AG04449 (cell line): ENCODE measurements around the gene NEDD8.

Experiments used
- CTCF ChIA-PET: fragments of 350-600 bp; formaldehyde crosslinking; extraction: SDS; loops from one replicate; lab custom pipeline; 2021; ENCODE audit warnings: antibody characterized with exemption; lab: Yijun Ruan, JAX
- POLR2A ChIA-PET: fragments of 400-600, 350-600 bp; formaldehyde crosslinking; extraction: SDS; loops from one replicate; lab custom pipeline; 2020; ENCODE audit warnings: antibody characterized with exemption, inconsistent platforms; lab: Yijun Ruan, JAX
- DNase-seq: peaks from one replicate; pipeline ENCODE4 v3.0.0-alpha.2; 2010; ENCODE audit warnings: low read depth, low spot score
- H3K4me3 ChIP-seq: 2 replicates; pipeline ENCODE4 v1.5.1; 2011; ENCODE audit warnings: low read depth, mild to moderate bottlenecking, control low read depth, low read length
- TF ChIP-seq, protein P1 (sequence below): IDR thresholded peaks from one replicate; pipeline ENCODE4 v1.5.1; 2011; ENCODE audit warnings: mild to moderate bottlenecking, moderate library complexity, low read length, control low read depth, inconsistent platforms; ENCODE audit not compliant: insufficient read depth; ENCODE audit errors: missing control alignments

The NEDD8 gene

DNA sequence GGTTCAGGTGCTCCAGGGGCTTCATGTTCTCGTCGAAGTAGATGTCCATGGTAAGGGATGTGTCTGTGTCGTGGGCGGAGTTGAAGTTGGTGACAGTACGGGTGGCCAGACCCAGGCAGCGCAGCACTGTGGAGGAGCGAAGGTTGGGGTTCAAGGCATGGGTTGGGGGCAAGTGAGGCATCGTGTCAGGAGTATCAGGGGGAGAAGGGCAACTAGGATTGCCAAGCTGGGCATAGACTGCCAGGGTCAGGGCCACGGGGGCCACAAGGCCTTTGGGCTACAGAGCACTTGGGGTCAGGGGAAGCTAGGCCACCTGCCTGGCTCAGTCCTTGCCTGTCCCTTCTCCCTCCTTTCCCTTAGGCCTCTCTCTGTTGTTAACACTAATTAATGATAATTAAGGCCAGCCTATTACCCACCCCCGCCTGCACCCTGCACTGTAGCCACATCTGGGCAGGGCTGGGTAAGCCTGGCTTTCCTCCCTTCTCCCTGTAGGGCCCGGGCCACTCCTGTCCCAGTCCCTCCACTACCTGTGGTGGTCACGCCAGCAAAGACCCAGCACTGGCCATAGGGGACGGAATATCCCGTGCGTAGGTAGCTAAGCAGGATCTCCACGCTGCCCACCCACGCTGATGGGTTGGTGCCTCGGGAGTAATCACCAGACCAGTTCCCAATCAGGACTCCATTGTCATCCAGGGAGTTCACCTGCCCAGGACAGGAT lies 26.5 kb upstream of the NEDD8 start:
- POLR2A ChIA-PET, result interaction anchor here (1.2 kb wide), 1 partner anchor 17 kb away, joined by 6 read pairs; the partner anchor contains the start of gene TINF2
- DNase-seq, result no peak
- TF ChIP-seq, protein P1, sequence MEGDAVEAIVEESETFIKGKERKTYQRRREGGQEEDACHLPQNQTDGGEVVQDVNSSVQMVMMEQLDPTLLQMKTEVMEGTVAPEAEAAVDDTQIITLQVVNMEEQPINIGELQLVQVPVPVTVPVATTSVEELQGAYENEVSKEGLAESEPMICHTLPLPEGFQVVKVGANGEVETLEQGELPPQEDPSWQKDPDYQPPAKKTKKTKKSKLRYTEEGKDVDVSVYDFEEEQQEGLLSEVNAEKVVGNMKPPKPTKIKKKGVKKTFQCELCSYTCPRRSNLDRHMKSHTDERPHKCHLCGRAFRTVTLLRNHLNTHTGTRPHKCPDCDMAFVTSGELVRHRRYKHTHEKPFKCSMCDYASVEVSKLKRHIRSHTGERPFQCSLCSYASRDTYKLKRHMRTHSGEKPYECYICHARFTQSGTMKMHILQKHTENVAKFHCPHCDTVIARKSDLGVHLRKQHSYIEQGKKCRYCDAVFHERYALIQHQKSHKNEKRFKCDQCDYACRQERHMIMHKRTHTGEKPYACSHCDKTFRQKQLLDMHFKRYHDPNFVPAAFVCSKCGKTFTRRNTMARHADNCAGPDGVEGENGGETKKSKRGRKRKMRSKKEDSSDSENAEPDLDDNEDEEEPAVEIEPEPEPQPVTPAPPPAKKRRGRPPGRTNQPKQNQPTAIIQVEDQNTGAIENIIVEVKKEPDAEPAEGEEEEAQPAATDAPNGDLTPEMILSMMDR, result no peak
- no peak overlapping the region for H3K4me3 ChIP-seq
- CTCF ChIA-PET, result interaction anchor here (0.9 to 16.0 kb wide), 6 partner anchors 11 to 49 kb away, joined by 3 to 155 read pairs (median 6); partner anchors contain the start of genes CIDEB, MDP1, RABGGTA and TINF2

DNA sequence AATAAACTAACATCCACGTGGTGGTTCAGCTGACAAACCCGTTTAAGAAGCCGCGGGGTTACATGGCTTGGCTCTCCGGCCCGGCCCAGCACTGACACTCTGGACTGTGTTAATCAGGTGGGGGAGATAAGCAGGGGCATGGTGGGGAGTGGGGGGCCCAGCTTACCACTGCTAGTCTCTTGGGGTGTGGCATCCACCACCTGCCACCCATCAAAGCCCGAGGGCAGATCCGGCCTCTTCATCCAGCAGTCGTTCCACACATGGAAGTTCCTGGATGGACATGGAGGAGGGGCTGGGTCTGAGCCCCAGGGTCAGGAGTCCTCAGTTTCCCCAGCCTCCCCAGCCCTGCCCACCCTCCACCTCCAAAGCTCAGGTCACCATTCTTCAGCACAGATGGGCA lies 26.0 kb upstream of the NEDD8 start:
- no peak for DNase-seq
- ChIA-PET CTCF (interaction anchor here (0.6 to 16.0 kb wide), 9 partner anchors 12 to 90 kb away, joined by 3 to 155 read pairs (median 3); partner anchors contain the start of genes CIDEB, DHRS1, MDP1 and NOP9), POLR2A (no interaction called here)
- no peak overlapping the region for H3K4me3 ChIP-seq
- TF ChIP-seq, protein P1, result no peak

DNA sequence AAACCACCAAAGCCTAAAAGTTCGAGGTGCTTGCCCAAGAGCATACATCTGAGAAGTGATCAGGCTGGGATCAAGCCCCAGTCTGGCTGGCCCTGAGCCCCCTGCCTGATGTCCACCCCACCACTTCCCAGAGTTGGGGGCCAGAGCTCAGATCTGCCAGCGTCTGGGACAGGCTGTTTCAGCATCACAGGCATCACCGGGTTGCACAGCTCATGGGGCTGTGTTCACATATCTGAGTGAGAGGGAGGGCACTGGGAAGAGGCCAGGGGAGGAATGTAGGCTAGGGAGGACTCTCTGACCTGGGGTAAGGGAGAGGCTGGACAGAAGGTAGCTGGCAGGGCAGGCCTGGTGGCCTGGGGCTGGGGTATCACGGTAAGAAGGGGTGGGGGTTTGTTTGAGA lies 24.8 kb upstream of the NEDD8 start:
- no peak for DNase-seq
- POLR2A ChIA-PET, result interaction anchor here (1.5 kb wide), 1 partner anchor 14 kb away, joined by 6 read pairs; the partner anchor contains the start of gene TINF2
- CTCF ChIA-PET, result interaction anchor here (1.3 to 16.0 kb wide), 6 partner anchors 13 to 65 kb away, joined by 3 to 155 read pairs (median 33); partner anchors contain the start of genes CIDEB, DHRS1, NOP9 and RABGGTA

DNA sequence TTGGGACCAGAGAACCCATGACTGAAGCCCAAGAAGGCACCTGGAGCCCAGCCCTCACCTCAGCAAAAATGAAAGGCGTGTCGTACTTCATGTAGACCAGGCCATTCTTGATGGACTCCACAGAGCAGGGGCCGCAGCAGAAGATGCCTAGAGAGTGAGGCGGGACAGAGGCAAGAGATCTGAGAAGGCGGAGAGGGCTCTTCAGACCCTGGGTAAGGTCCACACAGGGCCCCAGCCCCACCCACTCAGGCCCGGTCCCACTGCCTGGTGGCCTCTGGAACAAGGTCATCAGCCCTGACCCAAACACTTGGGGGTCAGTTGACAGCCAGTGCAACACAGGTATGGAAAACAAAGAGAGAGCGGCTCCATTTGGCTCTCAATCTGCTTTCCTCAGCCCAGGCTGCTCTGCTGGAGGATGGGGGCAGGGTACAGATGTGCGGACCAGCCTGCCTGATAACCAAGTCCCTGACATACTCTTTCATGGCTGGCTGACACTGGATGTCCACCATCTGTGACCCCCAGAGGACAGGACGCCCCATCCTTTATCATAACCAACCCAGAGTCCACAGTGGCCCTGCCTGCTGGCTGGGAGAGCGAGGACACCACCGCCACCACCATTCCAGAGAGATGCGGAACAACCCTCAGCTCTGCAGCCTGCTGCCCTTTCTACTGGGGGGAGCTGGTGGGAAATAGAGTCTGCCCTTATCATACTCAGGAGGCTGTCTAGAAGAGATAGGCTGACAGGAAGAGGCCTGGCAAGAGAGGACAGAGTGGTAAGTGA lies 24.0 kb upstream of the NEDD8 start:
- TF ChIP-seq, protein P1, result no peak
- no peak overlapping the region for H3K4me3 ChIP-seq
- POLR2A ChIA-PET, result interaction anchor here (1.5 kb wide), 1 partner anchor 13 kb away, joined by 6 read pairs; the partner anchor contains the start of gene TINF2
- CTCF ChIA-PET, result interaction anchor here (1.8 to 16.0 kb wide), 4 partner anchors 12 to 52 kb away, joined by 9 to 155 read pairs (median 64); partner anchors contain the start of genes CIDEB, DHRS1, NOP9 and RABGGTA
- no peak for DNase-seq

More for the DNA sequence above, 24.8 kb upstream of the NEDD8 start:
- no peak overlapping the region for H3K4me3 ChIP-seq
- TF ChIP-seq, protein P1, result no peak

DNA sequence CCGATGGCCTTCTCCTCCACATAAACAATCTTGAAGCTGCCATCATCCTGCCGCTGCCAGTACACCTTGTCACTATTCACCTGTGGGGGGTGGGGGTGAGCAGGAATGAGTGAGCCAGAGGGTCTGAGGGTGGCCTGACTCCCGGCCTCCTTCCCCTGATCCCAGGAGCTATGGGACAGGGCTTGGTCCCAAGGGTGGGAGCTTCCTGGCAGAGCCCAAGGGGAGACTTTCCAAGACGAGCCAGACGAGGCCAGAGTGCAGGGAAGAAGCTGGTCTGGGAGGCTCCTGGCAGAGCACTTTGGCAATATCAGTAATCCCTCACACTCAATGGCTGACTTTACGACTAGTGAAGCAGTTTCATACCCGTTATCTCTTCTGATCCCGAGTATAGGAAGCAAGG lies 23.3 kb upstream of the NEDD8 start:
- no peak overlapping the region for H3K4me3 ChIP-seq
- TF ChIP-seq, protein P1, result no peak
- ChIA-PET CTCF (interaction anchor here (1.1 to 16.0 kb wide), 4 partner anchors 11 to 52 kb away, joined by 3 to 155 read pairs (median 40); partner anchors contain the start of genes CIDEB, DHRS1, NOP9 and TINF2), POLR2A (no interaction called here)
- DNase-seq, result no peak
